HS-5 (cell line): ENCODE results near the gene MAPKAPK3.

Experiments used
- DNase-seq: peaks from one replicate; pipeline ENCODE4 v3.0.0-alpha.2; 2012; ENCODE audit warnings: low read depth

The MAPKAPK3 gene

GRCh38 chr3:50627407-50628051 lies 10.6 kb downstream of the MAPKAPK3 start:
- peak; percentile 76 for DNase-seq

- DNase-seq = no peak
Measured at GRCh38 chr3:50628601-50629000, 11.7 kb downstream of the MAPKAPK3 start.

GRCh38 chr3:50630394-50630793 lies 13.4 kb downstream of the MAPKAPK3 start:
- no peak for DNase-seq

GRCh38 chr3:50630877-50631276 lies 13.9 kb downstream of the MAPKAPK3 start:
- DNase-seq = no peak

- no peak for DNase-seq
Measured at GRCh38 chr3:50632450-50632849, 15.5 kb downstream of the MAPKAPK3 start.

- no peak for DNase-seq
Measured at GRCh38 chr3:50633230-50633790, 16.4 kb downstream of the MAPKAPK3 start.

GRCh38 chr3:50635066-50635465 lies 18.1 kb downstream of the MAPKAPK3 start:
- DNase-seq = no peak

- no peak for DNase-seq
Measured at GRCh38 chr3:50637011-50637410, 20.1 kb downstream of the MAPKAPK3 start.

- no peak for DNase-seq
Measured at GRCh38 chr3:50637945-50638344, 21.0 kb downstream of the MAPKAPK3 start.

- DNase-seq = peak; percentile 42
Measured at GRCh38 chr3:50639055-50639494, 22.1 kb downstream of the MAPKAPK3 start.

- DNase-seq = no peak
Measured at GRCh38 chr3:50642382-50642781, 25.4 kb downstream of the MAPKAPK3 start.

GRCh38 chr3:50644561-50644960 lies 27.6 kb downstream of the MAPKAPK3 start:
- DNase-seq = no peak

GRCh38 chr3:50645378-50645777 lies 28.4 kb downstream of the MAPKAPK3 start:
- no peak for DNase-seq

GRCh38 chr3:50648313-50648712 lies 31.4 kb downstream of the MAPKAPK3 start:
- no peak for DNase-seq

- no peak for DNase-seq
Measured at GRCh38 chr3:50648944-50649343, 32.0 kb downstream of the MAPKAPK3 start.

- no peak for DNase-seq
Measured at GRCh38 chr3:50649451-50649931, 32.5 kb downstream of the MAPKAPK3 start.

GRCh38 chr3:50650018-50650417 lies 33.1 kb downstream of the MAPKAPK3 start:
- no peak for DNase-seq

GRCh38 chr3:50651445-50651844 lies 34.5 kb downstream of the MAPKAPK3 start:
- DNase-seq = no peak

- DNase-seq = no peak
Measured at GRCh38 chr3:50651920-50652529, 35.1 kb downstream of the MAPKAPK3 start.

GRCh38 chr3:50652709-50653108 lies 35.8 kb downstream of the MAPKAPK3 start:
- no peak for DNase-seq

GRCh38 chr3:50653937-50654595 lies 37.1 kb downstream of the MAPKAPK3 start:
- DNase-seq = no peak

GRCh38 chr3:50655009-50655830 lies 38.3 kb downstream of the MAPKAPK3 start:
- no peak for DNase-seq
